H1 (cell line): ENCODE measurements around the gene MYMX. TPM values are rescaled to one million over a fixed set of nuclear protein-coding genes. Genes with fewer than 3 reads are reported as not detected.

Experiments used
- CTCF ChIA-PET: fragments of 300-600 bp; sonication (Branson Sonifier 250); formaldehyde crosslinking; loops from one replicate; lab custom pipeline; 2021; ENCODE audit not compliant: partially characterized antibody; lab: Charles Lee
- POLR2A ChIA-PET: fragments of 300-600 bp; sonication (Branson Sonifier 250); formaldehyde crosslinking; loops from one replicate; lab custom pipeline; 2021; ENCODE audit warnings: inconsistent platforms; ENCODE audit not compliant: partially characterized antibody; lab: Charles Lee
- DNase-seq, 2 experiments: peaks; one replicate each; pipeline versions ENCODE4 v3.0.0 to v3.0.0-alpha.2; 2010 to 2022; ENCODE audit warnings: low spot score in 2 of 2, low read depth in 1 of 2, mixed read lengths in 1 of 2
- FAIRE-seq: peaks from 2 replicates; lab custom pipeline; 2011; peaks lifted over from hg19 to GRCh38; lab: Jason Lieb, UNC
- H2AFZ ChIP-seq: 2 replicates; pipeline ENCODE4 v1.8.1; 2012; ENCODE audit warnings: low read length, inconsistent platforms
- H2AK5ac ChIP-seq: 2 replicates; pipeline ENCODE4 v1.6.1; 2013; ENCODE audit warnings: low read depth, low read length
- H2BK120ac ChIP-seq: replicated peaks from 2 replicates; pipeline ENCODE3; 2013; ENCODE audit warnings: low read depth, low read length, inconsistent platforms
- H2BK12ac ChIP-seq: 2 replicates; pipeline ENCODE4 v1.6.1; 2013; ENCODE audit warnings: low read depth, low read length
- H2BK15ac ChIP-seq: 2 replicates; pipeline ENCODE4 v1.6.1; 2013; ENCODE audit warnings: low read length
- H2BK20ac ChIP-seq: 2 replicates; pipeline ENCODE4 v1.6.1; 2013; ENCODE audit warnings: low read length
- H2BK5ac ChIP-seq: 2 replicates; pipeline ENCODE4 v1.6.1; 2013; ENCODE audit warnings: low read depth, low read length
- H3K14ac ChIP-seq: 2 replicates; pipeline ENCODE4 v1.6.1; 2013; ENCODE audit warnings: inconsistent platforms; ENCODE audit not compliant: insufficient read length
- H3K18ac ChIP-seq: 2 replicates; pipeline ENCODE4 v1.6.1; 2013; ENCODE audit warnings: low read length; ENCODE audit errors: extremely low read depth
- H3K23ac ChIP-seq: 2 replicates; pipeline ENCODE4 v1.6.1; 2013; ENCODE audit warnings: inconsistent platforms; ENCODE audit not compliant: insufficient read length
- H3K23me2 ChIP-seq: 2 replicates; pipeline ENCODE4 v1.6.1; 2013; ENCODE audit warnings: low read depth, low read length
- H3K27ac ChIP-seq: 2 replicates; pipeline ENCODE4 v1.6.1; 2011; ENCODE audit warnings: low read depth, low read length, inconsistent platforms
- H3K27me3 ChIP-seq, 4 experiments: replicated peaks in 1 of 4; 1 replicate in 1 of 4; 2 replicates in 3 of 4; pipeline versions ENCODE4 v1.6.1 to v1.8.1; 2011 to 2013; ENCODE audit warnings: low read length in 3 of 4, mild to moderate bottlenecking in 3 of 4, inconsistent platforms in 2 of 4, mixed read lengths in 2 of 4, moderate library complexity in 1 of 4; ENCODE audit not compliant: control insufficient read depth in 3 of 4, insufficient read depth in 3 of 4; ENCODE audit errors: extremely low read depth in 1 of 4
- H3K36me3 ChIP-seq, 4 experiments: 2 replicates each; pipeline versions ENCODE4 v1.6.1 to v1.8.1; 2011 to 2013; ENCODE audit warnings: mild to moderate bottlenecking in 4 of 4, low read length in 3 of 4, moderate library complexity in 2 of 4, control low read depth in 1 of 4, inconsistent platforms in 1 of 4; ENCODE audit not compliant: insufficient read depth in 4 of 4, control insufficient read depth in 2 of 4
- H3K4ac ChIP-seq: replicated peaks from 2 replicates; pipeline ENCODE3; 2013; ENCODE audit warnings: low read length, low read depth, mixed read lengths, inconsistent platforms; ENCODE audit not compliant: insufficient read length
- H3K4me1 ChIP-seq, 4 experiments: replicated peaks in 1 of 4; 1 replicate in 1 of 4; 2 replicates in 3 of 4; pipeline versions ENCODE4 v1.6.1 to v1.8.1; 2011 to 2013; ENCODE audit warnings: low read length in 3 of 4, inconsistent platforms in 2 of 4, mixed read lengths in 1 of 4; ENCODE audit not compliant: insufficient read depth in 4 of 4, control insufficient read depth in 3 of 4
- H3K4me2 ChIP-seq, 2 experiments: 2 replicates each; pipeline versions ENCODE4 v1.6.1 to v1.8.1; 2011 to 2013; ENCODE audit warnings: low read depth in 2 of 2, low read length in 2 of 2, control low read depth in 1 of 2, inconsistent platforms in 1 of 2, mild to moderate bottlenecking in 1 of 2; ENCODE audit not compliant: insufficient read depth in 1 of 2
- H3K4me3 ChIP-seq, 4 experiments: fragments of 200-600, 300-600 bp in 1 of 4; sonication (generic), shearing (Covaris generic), sonication (Bioruptor Twin) in 1 of 4; 2 replicates each; pipeline versions ENCODE4 v1.5.1 to v1.8.1; 2011 to 2016; ENCODE audit warnings: low read length in 4 of 4, low read depth in 3 of 4, control low read depth in 2 of 4, inconsistent platforms in 2 of 4, mild to moderate bottlenecking in 2 of 4, mixed read lengths in 1 of 4, moderate library complexity in 1 of 4; ENCODE audit not compliant: insufficient read depth in 2 of 4; ENCODE audit errors: extremely low read depth in 1 of 4
- H3K56ac ChIP-seq: replicated peaks from 2 replicates; pipeline ENCODE3; 2013; ENCODE audit warnings: low read depth, mild to moderate bottlenecking, mixed read lengths, low read length, inconsistent platforms; ENCODE audit not compliant: insufficient read length
- H3K79me1 ChIP-seq: 2 replicates; pipeline ENCODE4 v1.6.1; 2013; ENCODE audit warnings: low read depth, low read length, control low read depth
- H3K79me2 ChIP-seq, 2 experiments: 2 replicates each; pipeline versions ENCODE4 v1.6.1 to v1.8.1; 2012 to 2013; ENCODE audit warnings: low read length in 2 of 2, mild to moderate bottlenecking in 2 of 2, inconsistent platforms in 1 of 2; ENCODE audit not compliant: insufficient read depth in 2 of 2, control insufficient read depth in 1 of 2
- H3K9ac ChIP-seq, 4 experiments: replicated peaks in 1 of 4; 1 replicate in 1 of 4; 2 replicates in 3 of 4; pipeline versions ENCODE4 v1.6.1 to v1.8.1; 2011 to 2013; ENCODE audit warnings: low read depth in 3 of 4, low read length in 3 of 4, control low read depth in 2 of 4, mild to moderate bottlenecking in 2 of 4, moderate library complexity in 2 of 4, inconsistent platforms in 1 of 4; ENCODE audit errors: extremely low read depth in 1 of 4
- H3K9me3 ChIP-seq, 2 experiments: 2 replicates each; pipeline versions ENCODE4 v1.6.1 to v1.8.1; 2012 to 2013; ENCODE audit warnings: mild to moderate bottlenecking in 2 of 2, moderate library complexity in 2 of 2, control low read depth in 1 of 2, inconsistent platforms in 1 of 2, low read depth in 1 of 2, low read length in 1 of 2, mixed read lengths in 1 of 2; ENCODE audit not compliant: insufficient read depth in 2 of 2
- H4K20me1 ChIP-seq, 2 experiments: replicated peaks in 1 of 2; 2 replicates each; pipeline versions ENCODE3 to v1.8.1; 2011 to 2013; ENCODE audit warnings: inconsistent platforms in 2 of 2, low read length in 2 of 2, mild to moderate bottlenecking in 1 of 2; ENCODE audit not compliant: insufficient read depth in 2 of 2, control insufficient read depth in 1 of 2
- H4K5ac ChIP-seq: 2 replicates; pipeline ENCODE4 v1.6.1; 2013; ENCODE audit warnings: low read length, low read depth, mixed read lengths, inconsistent platforms; ENCODE audit not compliant: insufficient read length
- H4K8ac ChIP-seq: 2 replicates; pipeline ENCODE4 v1.8.0; 2013; ENCODE audit warnings: mild to moderate bottlenecking, moderate library complexity, low read length, inconsistent platforms; ENCODE audit not compliant: insufficient read depth; ENCODE audit errors: extremely low read depth
- H4K91ac ChIP-seq: replicated peaks from 2 replicates; pipeline ENCODE3; 2013; ENCODE audit warnings: low read length, mixed read lengths, inconsistent platforms; ENCODE audit not compliant: insufficient read length
- EGR1 ChIP-seq: IDR thresholded peaks from 2 replicates; pipeline ENCODE4 v1.6.1; 2011; ENCODE audit warnings: low read depth, low read length, borderline replicate concordance
- POLR2A ChIP-seq, 2 experiments: IDR thresholded peaks; 1 replicate in 1 of 2; 2 replicates in 1 of 2; pipeline ENCODE4 v1.6.1; 2011; ENCODE audit warnings: low read depth in 2 of 2, low read length in 2 of 2, mild to moderate bottlenecking in 2 of 2; ENCODE audit errors: control extremely low read depth in 1 of 2
- RAD21 ChIP-seq, 2 experiments: IDR thresholded peaks in 1 of 2; conservative IDR thresholded peaks in 1 of 2; 2 replicates each; pipeline ENCODE4 v1.6.1; 2011; ENCODE audit warnings: low read depth in 2 of 2, low read length in 2 of 2, improper control_type of control experiment in 1 of 2, inconsistent platforms in 1 of 2, mild to moderate bottlenecking in 1 of 2, moderate library complexity in 1 of 2
- SP1 ChIP-seq: IDR thresholded peaks from 2 replicates; pipeline ENCODE4 v1.6.1; 2011; ENCODE audit warnings: low read depth, low read length
- TEAD4 ChIP-seq: IDR thresholded peaks from 2 replicates; pipeline ENCODE4 v1.6.1; 2012; ENCODE audit warnings: low read depth, low read length, inconsistent platforms, mixed read lengths
- WGBS, 2 experiments: shearing (Covaris generic) in 1 of 2; methylation state at CpG; one replicate each; pipeline versions ENCODE4 v1.1.6 to v1.1.7; 2013 to 2015; ENCODE audit warnings: low lambda C conversion rate in 2 of 2, mixed read lengths in 2 of 2, inconsistent platforms in 1 of 2, low coverage in 1 of 2, missing lambda C conversion rate in 1 of 2; ENCODE audit not compliant: insufficient replicate concordance in 2 of 2, insufficient coverage in 1 of 2, insufficient read length in 1 of 2; ENCODE audit errors: extremely low coverage in 1 of 2, missing lambda C conversion rate in 1 of 2; 5-methylcytosine and 5-hydroxymethylcytosine counted together
- polyA plus RNA-seq, 7 experiments: library from polyadenylated mRNA; depleted of rRNA in 3 of 7; stranded (reverse) in 5 of 7; unstranded in 2 of 7; fragments of >200 nt in 5 of 7; fragments of 200-250 nt in 2 of 7; gene quantifications; 1 replicate in 5 of 7; 2 replicates in 1 of 7; 4 replicates in 1 of 7; pipeline versions ENCODE4 v1.2.1 to v1.2.3, GENCODE V29; 2011 to 2013; ENCODE audit warnings: missing spikeins in 2 of 7, mixed read lengths in 2 of 7
- total RNA-seq: library from RNA; stranded (reverse); fragmentation: NEBNext Ultra II Directional; extraction: Animal tissue kit (Norgen Biotek cat#: 25700); gene quantifications from 2 replicates; pipeline ENCODE4 v1.2.1, GENCODE V29; 2021
- TF ChIP-seq, protein P1 (sequence below): IDR thresholded peaks from 2 replicates; pipeline ENCODE4 v1.6.1; 2012; ENCODE audit warnings: inconsistent platforms
- TF ChIP-seq, protein P2 (sequence below), 3 experiments: IDR thresholded peaks; 1 replicate in 2 of 3; 2 replicates in 1 of 3; pipeline versions ENCODE4 v1.5.1 to v1.6.1; 2011; ENCODE audit warnings: low read length in 3 of 3, mild to moderate bottlenecking in 3 of 3, inconsistent platforms in 2 of 3, low read depth in 1 of 3, moderate library complexity in 1 of 3; ENCODE audit not compliant: insufficient read depth in 1 of 3; ENCODE audit errors: control extremely low read depth in 1 of 3

The MYMX gene
- total and polyA plus RNA-seq, 2 of the 8 experiments (the other 6 are each of a cell fraction or from before 2014, with no cell fraction given), result 4.7 to 6.9 TPM

- no peak overlapping the region for H4K5ac ChIP-seq
- H3K27me3 ChIP-seq, result no peaks in the 10 kb centered on the region
- H2BK20ac ChIP-seq, result no peak overlapping the region
- peaks cover 52 to 73% (median 65%) of the 10 kb centered on the region in 4 experiments for H3K36me3 ChIP-seq
- H4K20me1 ChIP-seq, result peaks cover 24 to 36% of the 10 kb centered on the region in 2 experiments
- no peak overlapping the region for H3K4me3 ChIP-seq
- CTCF ChIA-PET, result interaction anchor here (0.7 to 4.8 kb wide), 21 partner anchors 7 to 168 kb away, joined by 3 to 48 read pairs (median 6); partner anchors contain the start of gene HSP90AB1
- TF ChIP-seq POLR2A (IDR thresholded peaks at IDR 0.05; ENCODE audit: control extremely low read depth in 1 of 2, low read depth in 2 of 2, low read length in 2 of 2), result peak in 1 of 2 experiments; percentile 83; a peak in 2 of 3 replicates
- TF ChIP-seq EGR1, result no peak
- TF ChIP-seq TEAD4, result no peak
- TF ChIP-seq SP1, result peak; percentile 46; the same call in 1 of the 2 replicates
- TF ChIP-seq, protein P1, sequence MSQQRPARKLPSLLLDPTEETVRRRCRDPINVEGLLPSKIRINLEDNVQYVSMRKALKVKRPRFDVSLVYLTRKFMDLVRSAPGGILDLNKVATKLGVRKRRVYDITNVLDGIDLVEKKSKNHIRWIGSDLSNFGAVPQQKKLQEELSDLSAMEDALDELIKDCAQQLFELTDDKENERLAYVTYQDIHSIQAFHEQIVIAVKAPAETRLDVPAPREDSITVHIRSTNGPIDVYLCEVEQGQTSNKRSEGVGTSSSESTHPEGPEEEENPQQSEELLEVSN, result no peak
- TF ChIP-seq RAD21 (IDR thresholded peaks at IDR 0.05 in 1 of 2, conservative IDR thresholded peaks at IDR 0.05 in 1 of 2; ENCODE audit: low read depth in 2 of 2, low read length in 2 of 2), result peak; percentile 19 to 27; a peak in 3 of 4 replicates
- TF ChIP-seq, protein P2, sequence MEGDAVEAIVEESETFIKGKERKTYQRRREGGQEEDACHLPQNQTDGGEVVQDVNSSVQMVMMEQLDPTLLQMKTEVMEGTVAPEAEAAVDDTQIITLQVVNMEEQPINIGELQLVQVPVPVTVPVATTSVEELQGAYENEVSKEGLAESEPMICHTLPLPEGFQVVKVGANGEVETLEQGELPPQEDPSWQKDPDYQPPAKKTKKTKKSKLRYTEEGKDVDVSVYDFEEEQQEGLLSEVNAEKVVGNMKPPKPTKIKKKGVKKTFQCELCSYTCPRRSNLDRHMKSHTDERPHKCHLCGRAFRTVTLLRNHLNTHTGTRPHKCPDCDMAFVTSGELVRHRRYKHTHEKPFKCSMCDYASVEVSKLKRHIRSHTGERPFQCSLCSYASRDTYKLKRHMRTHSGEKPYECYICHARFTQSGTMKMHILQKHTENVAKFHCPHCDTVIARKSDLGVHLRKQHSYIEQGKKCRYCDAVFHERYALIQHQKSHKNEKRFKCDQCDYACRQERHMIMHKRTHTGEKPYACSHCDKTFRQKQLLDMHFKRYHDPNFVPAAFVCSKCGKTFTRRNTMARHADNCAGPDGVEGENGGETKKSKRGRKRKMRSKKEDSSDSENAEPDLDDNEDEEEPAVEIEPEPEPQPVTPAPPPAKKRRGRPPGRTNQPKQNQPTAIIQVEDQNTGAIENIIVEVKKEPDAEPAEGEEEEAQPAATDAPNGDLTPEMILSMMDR (IDR thresholded peaks at IDR 0.05; ENCODE audit: control extremely low read depth in 1 of 3, insufficient read depth in 1 of 3, low read depth in 1 of 3, low read length in 3 of 3), result peak in 2 of 3 experiments; percentile 49 to 56; a peak in 3 of 4 replicates
- peaks cover 16% of the 10 kb centered on the region for H3K23me2 ChIP-seq
- H3K4ac ChIP-seq, result no peak overlapping the region
- no peak overlapping the region for H3K4me2 ChIP-seq
- H3K23ac ChIP-seq, result no peak overlapping the region
- H2BK12ac ChIP-seq, result no peak overlapping the region
- no peak overlapping the region; the same call in 1 of the 2 replicates for H4K8ac ChIP-seq
- H2AK5ac ChIP-seq, result no peak overlapping the region
- H3K79me2 ChIP-seq, result peaks cover 12 to 49% of the 10 kb centered on the region in 2 experiments
- FAIRE-seq, result no peak
- no peak overlapping the region for H3K18ac ChIP-seq
- H3K56ac ChIP-seq, result no peak overlapping the region
- 86% methylated on average over 10 of the region's 10 CpGs; no CpG with 5 or more reads in 1 of the 2 experiments for WGBS, 2 experiments
- no peak overlapping the region for H3K9ac ChIP-seq
- H3K4me1 ChIP-seq, result peaks cover 7 to 24% (median 9%) of the 10 kb centered on the region in 4 experiments
- H2BK5ac ChIP-seq, result 0 out of 2 replicates have a peak overlapping the region, but pooled peaks have one; percentile 13
- no peak overlapping the region for H2AFZ ChIP-seq
- H4K91ac ChIP-seq, result no peak overlapping the region
- POLR2A ChIA-PET, result interaction anchor here (0.7 to 15.1 kb wide), 20 partner anchors 13 to 312 kb away, joined by 3 to 581 read pairs (median 8); partner anchors contain the start of genes AARS2, HSP90AB1, NFKBIE and SLC29A1
- no peak overlapping the region for H2BK15ac ChIP-seq
- DNase-seq, result peak in 1 of 2 experiments; percentile 82
- no peak overlapping the region for H3K14ac ChIP-seq
- H3K9me3 ChIP-seq, result no peaks in the 10 kb centered on the region
- H3K27ac ChIP-seq, result no peak overlapping the region
- H2BK120ac ChIP-seq, result no peak overlapping the region
- no peaks in the 10 kb centered on the region; the same call in 1 of the 2 replicates for H3K79me1 ChIP-seq
Measured at GRCh38 chr6:44253307-44254101, 36.8 kb downstream of the MYMX start.
